GM12865 (cell line): ENCODE data around the gene SECISBP2L.

Experiments used
- DNase-seq: peaks from one replicate; pipeline ENCODE4 v3.0.0; 2010; ENCODE audit warnings: low read depth
- H3K4me3 ChIP-seq: 2 replicates; pipeline ENCODE4 v1.5.1; 2011; ENCODE audit warnings: mild to moderate bottlenecking, low read depth, low read length, control low read depth
- TF ChIP-seq, protein P1 (sequence below): IDR thresholded peaks from 2 replicates; pipeline ENCODE4 v1.5.1; 2011; ENCODE audit warnings: low read length, control low read depth, low read depth, inconsistent platforms; ENCODE audit not compliant: insufficient read depth; ENCODE audit errors: missing control alignments

Gene SECISBP2L

DNA sequence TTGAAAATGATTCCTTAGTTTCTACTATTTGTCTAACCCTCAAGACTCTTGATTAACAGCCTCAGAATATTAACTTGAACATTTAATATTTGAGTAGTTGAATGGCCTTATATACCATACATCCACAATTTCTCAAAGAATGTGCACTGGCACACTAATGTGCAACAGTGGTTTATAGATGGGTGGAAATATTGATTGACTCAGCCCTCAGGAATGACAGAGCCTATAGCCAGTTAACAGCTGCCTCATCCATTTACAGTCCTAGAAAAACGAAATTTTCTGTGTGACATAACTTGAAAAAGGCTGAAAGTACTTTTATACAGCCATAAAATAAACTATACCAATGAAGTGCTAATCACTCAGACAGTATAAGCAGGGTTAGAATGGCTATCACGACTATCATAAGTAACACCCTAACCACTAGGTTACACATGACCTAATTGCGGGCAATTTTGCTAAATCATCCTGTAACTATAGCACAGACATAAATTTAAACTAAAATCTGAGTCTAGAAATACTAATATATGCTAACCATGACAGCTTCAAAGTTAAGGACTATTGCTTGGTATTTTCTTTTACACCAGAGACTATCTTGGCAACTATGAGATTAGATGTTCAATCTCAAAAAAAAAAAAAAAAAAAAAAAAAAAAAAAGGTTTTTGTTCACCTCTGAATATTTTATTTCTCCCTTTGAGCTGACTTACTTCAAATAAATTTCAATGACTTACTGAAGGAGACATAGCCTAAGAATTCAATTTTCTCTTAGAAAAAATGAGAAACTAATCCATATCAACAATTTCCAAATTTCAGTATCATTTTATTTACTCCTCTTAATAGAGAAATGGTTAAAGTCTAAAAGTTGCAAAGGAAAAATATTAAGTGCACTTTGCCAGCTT, 9.3 kb downstream of the SECISBP2L start:
- H3K4me3 ChIP-seq = no peak overlapping the region
- DNase-seq = no peak
- TF ChIP-seq, protein P1, sequence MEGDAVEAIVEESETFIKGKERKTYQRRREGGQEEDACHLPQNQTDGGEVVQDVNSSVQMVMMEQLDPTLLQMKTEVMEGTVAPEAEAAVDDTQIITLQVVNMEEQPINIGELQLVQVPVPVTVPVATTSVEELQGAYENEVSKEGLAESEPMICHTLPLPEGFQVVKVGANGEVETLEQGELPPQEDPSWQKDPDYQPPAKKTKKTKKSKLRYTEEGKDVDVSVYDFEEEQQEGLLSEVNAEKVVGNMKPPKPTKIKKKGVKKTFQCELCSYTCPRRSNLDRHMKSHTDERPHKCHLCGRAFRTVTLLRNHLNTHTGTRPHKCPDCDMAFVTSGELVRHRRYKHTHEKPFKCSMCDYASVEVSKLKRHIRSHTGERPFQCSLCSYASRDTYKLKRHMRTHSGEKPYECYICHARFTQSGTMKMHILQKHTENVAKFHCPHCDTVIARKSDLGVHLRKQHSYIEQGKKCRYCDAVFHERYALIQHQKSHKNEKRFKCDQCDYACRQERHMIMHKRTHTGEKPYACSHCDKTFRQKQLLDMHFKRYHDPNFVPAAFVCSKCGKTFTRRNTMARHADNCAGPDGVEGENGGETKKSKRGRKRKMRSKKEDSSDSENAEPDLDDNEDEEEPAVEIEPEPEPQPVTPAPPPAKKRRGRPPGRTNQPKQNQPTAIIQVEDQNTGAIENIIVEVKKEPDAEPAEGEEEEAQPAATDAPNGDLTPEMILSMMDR = no peak

DNA sequence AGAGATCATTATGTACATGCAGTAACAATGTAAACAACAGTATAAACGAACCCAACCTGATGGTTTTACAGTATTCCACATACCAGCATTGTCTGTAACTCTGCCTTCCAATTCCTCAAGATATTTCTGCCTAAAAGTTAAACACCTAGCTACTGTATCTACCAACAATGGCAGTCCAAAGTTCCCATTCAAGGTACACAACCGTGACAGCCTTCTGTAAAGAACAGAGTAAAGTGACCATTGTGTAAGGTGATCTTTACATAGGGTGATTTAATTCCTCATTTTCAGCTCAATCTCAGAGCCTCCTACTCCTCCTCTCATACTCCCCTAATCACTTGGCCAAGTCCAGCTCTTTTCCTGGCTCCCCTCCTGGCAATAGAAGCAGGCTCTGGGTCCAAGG, 10.4 kb downstream of the SECISBP2L start:
- H3K4me3 ChIP-seq = no peak overlapping the region
- TF ChIP-seq, protein P1 = no peak
- DNase-seq = no peak

DNA sequence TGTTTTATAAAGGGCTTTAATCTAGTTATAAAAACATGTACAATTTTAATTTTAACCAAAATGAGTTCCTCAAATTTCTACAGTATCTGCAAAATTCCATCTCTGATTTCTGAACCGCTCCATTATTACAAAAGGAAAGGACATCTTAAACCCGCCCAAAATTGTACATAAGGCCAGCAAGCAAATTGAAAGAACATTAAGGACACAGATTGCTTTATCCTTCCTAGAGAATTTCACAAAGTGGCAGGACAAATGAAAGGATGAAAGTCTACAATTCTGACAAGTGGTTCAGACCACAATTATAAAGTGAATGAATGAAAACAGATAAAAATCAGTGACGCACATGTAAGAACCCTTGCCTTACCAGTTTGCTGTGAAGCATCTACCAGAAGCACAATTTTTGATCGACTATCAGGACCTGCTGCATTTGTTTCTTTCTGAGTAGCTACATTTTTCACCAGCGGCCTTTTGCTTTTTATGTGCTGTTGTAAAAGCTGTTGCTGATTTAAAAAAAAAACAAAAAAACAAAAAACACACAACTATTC, 13.6 kb downstream of the SECISBP2L start:
- no peak overlapping the region for H3K4me3 ChIP-seq
- TF ChIP-seq, protein P1 = no peak
- DNase-seq = no peak

DNA sequence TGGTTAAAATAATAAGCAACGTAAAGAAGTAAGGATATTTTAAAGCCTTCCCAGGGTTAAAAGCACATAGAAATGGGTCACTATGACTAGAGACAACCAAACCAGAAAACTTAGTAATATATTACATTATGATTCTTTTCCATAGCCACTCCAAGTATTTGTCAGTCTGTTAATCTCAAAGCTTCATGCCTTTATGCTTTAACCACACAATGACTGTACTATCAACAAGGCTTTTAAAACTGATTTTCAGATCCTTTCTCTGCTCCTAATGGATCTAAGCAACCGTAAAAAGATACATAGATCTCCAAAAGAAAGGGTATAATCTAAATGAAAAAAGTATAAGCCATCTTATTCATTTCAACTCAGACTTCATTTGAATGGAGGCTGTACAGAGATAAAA, 14.4 kb downstream of the SECISBP2L start:
- TF ChIP-seq, protein P1 = no peak
- no peak overlapping the region for H3K4me3 ChIP-seq
- DNase-seq = no peak

DNA sequence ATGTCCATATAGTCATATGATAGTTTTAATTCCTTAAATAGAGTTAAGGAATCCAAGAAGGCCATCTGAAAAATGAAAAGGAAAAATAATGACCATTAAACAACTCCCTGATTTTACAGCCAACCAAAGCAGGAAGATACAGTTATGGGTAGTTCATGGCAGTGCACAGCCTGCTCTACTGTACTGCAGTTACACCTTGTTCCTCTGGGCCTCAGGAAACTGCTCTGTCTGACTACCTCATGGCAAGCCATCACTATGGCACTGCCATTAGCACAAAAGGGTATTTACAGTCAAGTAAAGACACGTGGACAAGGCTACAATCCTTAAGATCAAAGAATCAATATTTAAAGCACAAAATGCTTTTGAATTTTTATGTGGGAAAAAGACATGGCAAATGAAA, 19.5 kb downstream of the SECISBP2L start:
- TF ChIP-seq, protein P1 = no peak
- no peak overlapping the region for H3K4me3 ChIP-seq
- DNase-seq = no peak

DNA sequence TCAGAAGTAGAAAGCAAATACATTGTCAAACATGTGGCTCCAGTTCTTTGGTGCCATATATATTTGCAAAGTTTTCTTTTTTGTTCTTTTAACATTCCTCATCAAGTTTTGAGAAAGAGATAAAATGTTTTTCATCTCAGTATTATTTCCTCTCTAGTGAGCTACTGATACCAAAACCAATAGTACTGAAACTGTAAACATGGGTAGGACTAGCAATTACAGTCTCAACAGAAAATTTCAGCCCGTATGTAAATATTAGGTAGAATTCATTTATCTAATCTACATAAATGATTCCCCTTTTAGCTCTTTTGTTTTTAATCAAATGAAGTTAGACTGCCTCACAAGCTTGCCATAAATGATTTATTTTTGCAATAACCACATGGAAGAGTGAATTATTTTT, 21.4 kb downstream of the SECISBP2L start:
- peak; percentile 54 for DNase-seq
- H3K4me3 ChIP-seq = no peak overlapping the region
- TF ChIP-seq, protein P1 = no peak

DNA sequence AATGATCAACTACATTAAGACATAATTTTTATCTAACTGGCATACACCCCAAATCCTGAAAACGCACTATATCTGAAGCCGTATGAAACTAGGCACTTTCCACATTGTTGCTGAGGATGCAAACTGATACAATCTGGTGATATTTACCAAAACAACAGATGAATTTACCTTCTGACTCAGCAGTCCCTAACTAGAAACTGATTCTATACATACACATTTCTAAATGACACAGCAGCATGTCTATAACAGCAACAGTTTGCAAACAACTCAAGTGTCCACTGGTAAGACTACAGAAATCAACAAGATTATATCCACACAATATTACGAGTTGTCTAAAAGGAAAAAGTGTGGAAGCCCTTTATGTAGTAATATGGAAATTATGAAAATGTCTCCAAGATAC, 22.9 kb downstream of the SECISBP2L start:
- DNase-seq = peak; percentile 73
- H3K4me3 ChIP-seq = no peak overlapping the region
- TF ChIP-seq, protein P1 = no peak
